Body of pancreas (tissue), 4 donors: ENCODE results near the gene ELOVL4. TPM values are rescaled to one million over a fixed set of nuclear protein-coding genes. Genes with fewer than 3 reads are reported as not detected.

Experiments used
- ATAC-seq: fragments of 150-250 bp; one replicate; pipeline ENCODE4 v1.9.1; 2016
- DNase-seq, 4 donors: peaks; one replicate each; pipeline ENCODE4 v3.0.0-alpha.2; 2019
- H3K27ac ChIP-seq, 4 donors: fragments of 200-600 bp; sonication (generic); 1 replicate in 3 of 4; 2 replicates in 1 of 4; pipeline versions ENCODE4 v1.5.1 to v1.6.1; 2016 to 2019; ENCODE audit warnings: mild to moderate bottlenecking in 1 of 4, mixed read lengths in 1 of 4, moderate library complexity in 1 of 4
- H3K27me3 ChIP-seq, 2 donors: fragments of 200-600 bp; sonication (generic); one replicate each; pipeline ENCODE4 v1.6.0; 2016; ENCODE audit warnings: mild to moderate bottlenecking in 1 of 2
- H3K36me3 ChIP-seq, 2 donors: fragments of 200-600 bp; sonication (generic); replicated peaks in 1 of 2; 2 replicates each; pipeline ENCODE4 v1.5.1; 2016; ENCODE audit warnings: low read depth in 2 of 2; ENCODE audit not compliant: insufficient read depth in 1 of 2
- H3K4me1 ChIP-seq: fragments of 200-600 bp; sonication (generic); one replicate; pipeline ENCODE4 v1.6.0; 2016
- H3K4me3 ChIP-seq, 2 donors: fragments of 200-600 bp; sonication (generic); 1 replicate in 1 of 2; 2 replicates in 1 of 2; pipeline ENCODE4 v1.5.1; 2016 to 2019
- H3K9me3 ChIP-seq, 3 donors: fragments of 200-600 bp; sonication (generic); 1 replicate in 2 of 3; 2 replicates in 1 of 3; pipeline ENCODE4 v1.5.1; 2016
- CTCF ChIP-seq, 7 experiments: fragments of 450-650 bp in 4 of 7; fragments of 200-600 bp in 3 of 7; sonication (generic) in 3 of 7; IDR thresholded peaks; one replicate each; pipeline ENCODE4 v1.5.1; 2016 to 2019; ENCODE audit warnings: antibody characterized with exemption in 7 of 7
- POLR2A ChIP-seq, 3 donors: fragments of 450-650 bp; IDR thresholded peaks; one replicate each; pipeline ENCODE4 v1.6.1; 2016; ENCODE audit warnings: antibody characterized with exemption in 3 of 3, mild to moderate bottlenecking in 2 of 3
- WGBS, 2 donors: methylation state at CpG; one replicate each; pipeline ENCODE4 v1.1.5; 2017; 5-methylcytosine and 5-hydroxymethylcytosine counted together
- intact Hi-C: fragments of 100-400 bp; cut with DNase I; formaldehyde crosslinking; loops from one replicate; pipeline ENCODE4 v1.15.1; 2023
- total RNA-seq, 2 donors: library from RNA; depleted of rRNA; stranded (reverse); fragments of >200 nt; gene quantifications; one replicate each; pipeline ENCODE4 v1.1.0, GENCODE V29; 2016

ELOVL4 gene
- total RNA-seq, 2 donors from 2014 or later, result 0.52 TPM; not detected in 1

GRCh38 chr6:79927758-79928157 lies 19.6 kb downstream of the ELOVL4 start:
- Histone ChIP-seq H3K4me1 (no peaks in the 10 kb centered on the region), H3K4me3 (no peak overlapping the region), H3K27ac (no peak overlapping the region), H3K27me3 (no peaks in the 10 kb centered on the region), H3K36me3 (no peaks in the 10 kb centered on the region), H3K9me3 (no peaks in the 10 kb centered on the region)
- ATAC-seq (no peak), DNase-seq (no peak)
- 13 to 18% methylated on average over 3 of the region's 3 CpGs for WGBS, 2 donors
- intact Hi-C loops, result no loop called here
- TF ChIP-seq POLR2A (IDR thresholded peaks at IDR 0.05) (no peak), CTCF (IDR thresholded peaks at IDR 0.05) (no peak)

- no peaks in the 10 kb centered on the region for H3K27me3 ChIP-seq
- no peak for TF ChIP-seq CTCF (IDR thresholded peaks at IDR 0.05)
- TF ChIP-seq POLR2A (IDR thresholded peaks at IDR 0.05), result no peak
- no peak overlapping the region for H3K27ac ChIP-seq
- intact Hi-C loops, result no loop called here
- H3K4me3 ChIP-seq, result no peak overlapping the region
- H3K4me1 ChIP-seq, result no peaks in the 10 kb centered on the region
- 59 to 89% methylated on average over 2 of the region's 2 CpGs for WGBS, 2 donors
- DNase-seq (no peak), ATAC-seq (no peak)
- H3K9me3 ChIP-seq, result no peaks in the 10 kb centered on the region
- H3K36me3 ChIP-seq, result no peaks in the 10 kb centered on the region
Measured at GRCh38 chr6:79923270-79923669, 24.1 kb downstream of the ELOVL4 start.

- WGBS, 2 donors, result 54 to 71% methylated on average over 1 of the region's 1 CpG
- Histone ChIP-seq H3K36me3 (no peaks in the 10 kb centered on the region), H3K9me3 (no peaks in the 10 kb centered on the region), H3K4me3 (no peak overlapping the region), H3K27ac (no peak overlapping the region), H3K4me1 (no peaks in the 10 kb centered on the region), H3K27me3 (no peaks in the 10 kb centered on the region)
- ATAC-seq, result no peak
- intact Hi-C loops, result no loop called here
- TF ChIP-seq CTCF (IDR thresholded peaks at IDR 0.05) (no peak), POLR2A (IDR thresholded peaks at IDR 0.05) (no peak)
- no peak for DNase-seq
Measured at GRCh38 chr6:79922018-79922417, 25.3 kb downstream of the ELOVL4 start.

- H3K4me1 ChIP-seq, result no peaks in the 10 kb centered on the region
- H3K9me3 ChIP-seq, result no peaks in the 10 kb centered on the region
- ATAC-seq, result no peak
- no peak for DNase-seq
- H3K4me3 ChIP-seq, result no peak overlapping the region
- no peaks in the 10 kb centered on the region for H3K36me3 ChIP-seq
- WGBS, 2 donors, result 47 to 56% methylated on average over 2 of the region's 2 CpGs
- no peaks in the 10 kb centered on the region for H3K27me3 ChIP-seq
- TF ChIP-seq CTCF (IDR thresholded peaks at IDR 0.05) (no peak), POLR2A (IDR thresholded peaks at IDR 0.05) (no peak)
- intact Hi-C loops, result no loop called here
- H3K27ac ChIP-seq, result no peak overlapping the region
Measured at GRCh38 chr6:79913369-79913768, 34.0 kb downstream of the ELOVL4 start.

GRCh38 chr6:79911992-79912391 lies 35.4 kb downstream of the ELOVL4 start:
- Histone ChIP-seq H3K27me3 (no peaks in the 10 kb centered on the region), H3K9me3 (no peaks in the 10 kb centered on the region), H3K36me3 (no peaks in the 10 kb centered on the region), H3K4me1 (no peaks in the 10 kb centered on the region), H3K4me3 (no peak overlapping the region), H3K27ac (no peak overlapping the region)
- no peak for DNase-seq
- no peak for TF ChIP-seq CTCF (IDR thresholded peaks at IDR 0.05)
- TF ChIP-seq POLR2A (IDR thresholded peaks at IDR 0.05), result no peak
- ATAC-seq, result no peak
- 26 to 39% methylated on average over 1 of the region's 1 CpG for WGBS, 2 donors
- intact Hi-C loops, result no loop called here
